Measurements from ENCODE around the gene SLFN14.
"Not testable (repeated sequence)": the region's sequence is repeated elsewhere in the genome, so short reads cannot be mapped to it uniquely, and the experiment has no call there.

The SLFN14 gene

DNA sequence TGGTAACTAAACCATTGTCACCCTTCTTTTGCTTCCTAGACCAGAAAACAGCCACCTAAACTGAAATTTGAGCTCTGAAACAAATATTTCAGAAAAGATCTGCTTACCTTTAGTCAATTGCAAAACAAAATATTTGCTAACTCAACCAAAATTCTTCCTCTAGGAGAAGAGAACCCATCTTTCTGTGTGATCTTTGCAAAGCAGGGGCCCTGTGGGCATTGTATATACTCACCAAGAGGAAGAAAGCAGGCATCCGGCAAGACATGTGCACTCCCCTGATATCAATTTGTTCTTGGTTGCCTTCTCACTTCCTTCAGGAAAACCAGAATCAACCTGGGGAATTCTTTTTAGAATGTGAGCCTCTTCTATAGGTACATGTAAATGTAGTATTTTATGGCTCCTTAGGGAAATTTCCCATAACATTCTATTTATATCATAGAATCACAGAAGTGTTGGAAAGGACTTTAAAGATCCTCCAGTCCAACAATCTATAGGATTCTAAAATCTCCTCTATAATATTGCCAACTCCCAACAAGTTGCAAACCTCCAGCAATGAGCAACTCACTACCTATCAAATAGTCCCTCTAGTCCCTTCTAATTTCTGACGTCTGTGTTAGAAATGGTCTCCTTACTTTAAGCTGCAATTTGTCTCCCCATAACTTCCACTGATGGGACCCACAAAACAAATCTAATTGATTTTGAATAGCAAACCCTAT, 966 bp downstream of the SLFN14 start:
- no peak for DNase-seq (ENCODE audit: low spot score)

DNA sequence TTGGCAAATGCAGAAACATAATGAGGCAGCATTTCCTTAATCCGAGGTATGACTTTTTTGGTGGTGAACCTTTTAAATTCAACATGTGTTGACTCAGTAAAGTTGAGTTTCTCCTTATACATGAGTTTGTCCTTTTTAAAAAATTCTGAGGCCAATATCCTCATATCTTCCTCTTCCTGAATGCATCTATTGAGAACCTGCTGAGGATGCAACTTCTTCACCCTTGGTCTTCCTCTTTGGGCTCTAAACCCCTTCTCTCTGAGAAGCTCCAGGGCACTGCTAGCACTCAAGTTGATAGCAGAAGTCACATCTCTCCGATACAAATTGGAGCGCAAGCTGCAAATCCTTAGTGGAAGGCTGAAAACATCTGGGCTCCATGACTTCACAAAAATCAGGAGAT, 3.3 kb downstream of the SLFN14 start:
- DNase-seq (ENCODE audit: low spot score): no peak

DNA sequence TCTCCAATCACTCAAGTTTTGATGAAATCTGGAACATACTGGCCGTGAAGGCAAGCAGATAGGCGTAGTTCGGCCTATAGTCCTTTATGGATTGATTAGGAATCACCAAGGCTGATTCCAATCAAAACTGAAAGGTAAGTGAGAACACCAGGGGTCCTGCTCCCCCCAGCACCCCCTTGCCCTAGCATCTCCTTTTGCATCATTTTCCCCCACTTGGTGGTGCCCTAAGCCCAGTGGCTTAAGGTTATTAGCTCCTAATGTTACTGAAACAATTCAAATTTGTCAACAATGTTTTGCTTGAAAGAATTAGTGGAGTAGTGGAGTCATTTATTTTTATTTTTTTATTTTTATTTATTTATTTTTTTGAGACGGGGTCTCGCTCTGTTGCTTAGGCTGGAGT, 4.9 kb downstream of the SLFN14 start:
- peak; percentile 47 for DNase-seq (ENCODE audit: low spot score)

DNA sequence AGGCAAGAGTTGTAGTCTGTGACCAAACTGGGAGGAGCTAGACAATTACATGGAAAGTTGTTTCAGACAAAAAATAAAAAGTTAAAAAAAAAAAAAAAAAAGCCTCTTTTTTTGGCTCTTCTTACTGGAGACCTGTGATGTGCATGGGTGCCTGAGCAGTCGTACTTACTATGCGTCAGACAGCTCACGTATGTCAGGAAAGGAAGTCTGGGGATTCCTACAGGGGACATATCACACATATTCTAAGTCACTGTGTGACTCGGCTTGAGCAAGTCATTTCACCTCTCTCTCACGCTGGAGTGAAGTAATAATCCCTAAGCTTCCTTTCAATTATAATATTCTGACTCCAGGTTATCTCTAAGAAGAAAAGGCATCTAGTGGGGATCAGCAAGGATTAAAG, 6.0 kb downstream of the SLFN14 start:
- no peak for DNase-seq (ENCODE audit: low spot score)

DNA sequence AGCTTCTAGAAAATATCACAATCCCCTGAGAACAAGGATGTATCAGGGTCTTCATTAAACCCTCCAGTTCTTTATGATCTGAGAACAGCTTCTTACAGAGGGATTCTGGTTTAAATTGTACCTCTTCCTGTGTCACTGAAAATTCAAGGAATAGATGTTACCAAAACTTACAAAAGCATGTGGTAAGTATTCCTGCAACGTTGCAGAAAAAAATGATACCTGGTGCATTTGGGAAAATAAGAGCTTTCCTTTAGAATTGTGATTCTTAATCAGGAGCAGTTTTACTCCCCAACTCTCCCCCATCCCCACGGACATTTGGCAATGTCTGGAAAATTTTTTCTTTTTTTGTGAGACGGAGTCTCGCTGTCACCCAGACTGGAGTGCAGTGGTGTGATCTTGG, 7.3 kb downstream of the SLFN14 start:
- DNase-seq (ENCODE audit: low spot score): no peak

DNA sequence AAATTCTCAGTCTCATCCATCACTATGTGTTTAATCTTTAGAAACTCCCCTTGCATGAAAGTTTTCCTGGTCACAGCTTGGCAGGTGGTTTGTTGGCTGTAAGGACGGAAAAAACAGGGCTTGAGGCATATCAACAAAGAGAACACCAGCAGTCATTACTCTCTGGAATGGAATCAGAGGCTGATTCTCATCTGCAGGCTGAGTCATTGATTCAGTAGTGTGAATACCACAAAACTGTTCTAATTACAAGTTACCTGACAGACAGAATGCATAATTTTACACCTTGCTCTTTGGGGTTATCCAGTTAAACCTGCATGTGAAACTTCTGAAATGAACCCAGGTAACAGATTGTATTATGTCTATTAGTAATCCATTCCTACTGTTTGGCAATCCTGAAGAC, 11.6 kb downstream of the SLFN14 start:
- no peak for DNase-seq (ENCODE audit: low spot score)

DNA sequence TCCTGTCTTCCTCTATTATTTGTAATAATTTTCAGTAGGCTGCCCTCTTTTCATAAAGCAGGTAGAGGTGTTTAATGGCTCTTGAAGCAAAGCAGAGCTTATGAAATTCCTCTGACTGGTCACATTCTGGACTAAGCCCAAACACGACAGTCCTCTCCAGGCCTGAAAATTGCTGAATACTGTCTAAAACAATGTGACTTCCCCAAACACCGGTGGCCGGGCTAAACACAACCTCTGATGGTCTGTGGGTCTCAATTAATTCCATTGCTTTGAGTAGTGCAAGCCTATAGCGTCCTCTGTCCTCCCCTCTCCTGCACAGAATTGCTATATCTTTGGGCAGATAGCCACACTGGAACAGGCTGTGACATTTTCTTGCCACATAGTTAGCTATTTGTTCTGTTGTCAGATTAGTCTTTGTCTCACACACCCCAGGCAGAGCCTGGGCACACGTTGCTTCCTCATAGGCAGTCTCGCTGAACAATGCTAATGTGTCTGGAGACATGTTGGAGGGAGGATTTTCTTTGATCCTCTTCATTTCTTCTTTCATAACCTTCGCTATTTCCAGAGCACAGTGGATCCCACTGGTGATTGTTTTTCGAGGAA, 12.3 kb downstream of the SLFN14 start:
- no peak for DNase-seq (ENCODE audit: low spot score)

DNA sequence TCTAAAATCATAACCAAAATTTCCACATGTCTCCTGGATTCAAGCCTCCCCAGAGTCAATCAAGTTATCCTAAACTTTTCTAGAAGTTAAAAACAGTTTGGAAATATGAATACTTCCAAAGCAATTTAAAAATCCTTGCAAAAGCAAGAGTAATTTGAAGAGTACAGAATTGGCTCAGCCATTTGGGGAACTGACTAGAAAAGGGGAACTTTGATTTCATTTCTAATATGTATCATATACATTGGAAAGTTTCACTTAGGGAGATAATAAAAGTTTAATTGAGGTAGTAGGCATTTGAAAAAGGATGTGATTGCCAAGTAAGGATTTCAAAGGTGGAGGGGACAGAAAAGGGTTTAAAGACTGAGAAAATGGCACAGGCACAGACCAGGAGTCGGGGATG, 14.1 kb downstream of the SLFN14 start:
- no peak for DNase-seq (ENCODE audit: low spot score)

DNA sequence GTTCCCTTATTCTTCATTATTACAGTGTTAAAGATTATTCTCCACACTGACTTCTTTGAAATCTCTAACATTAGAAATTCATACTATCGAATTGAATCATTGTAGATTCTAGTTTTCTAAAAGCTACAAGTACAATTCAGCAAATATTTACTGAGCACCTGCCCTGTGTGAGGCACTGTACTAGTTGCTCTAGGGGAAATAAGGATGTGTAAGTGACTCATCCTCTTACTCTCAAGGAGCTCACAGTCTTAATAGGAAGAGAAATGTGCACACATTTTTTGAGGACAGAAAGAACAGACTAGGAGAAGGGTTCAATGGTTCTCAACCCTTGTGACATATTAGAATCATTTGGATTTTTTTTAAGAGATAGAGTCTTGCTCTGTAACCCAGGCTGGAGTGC, 15.5 kb downstream of the SLFN14 start:
- no peak for DNase-seq (ENCODE audit: low spot score)

DNA sequence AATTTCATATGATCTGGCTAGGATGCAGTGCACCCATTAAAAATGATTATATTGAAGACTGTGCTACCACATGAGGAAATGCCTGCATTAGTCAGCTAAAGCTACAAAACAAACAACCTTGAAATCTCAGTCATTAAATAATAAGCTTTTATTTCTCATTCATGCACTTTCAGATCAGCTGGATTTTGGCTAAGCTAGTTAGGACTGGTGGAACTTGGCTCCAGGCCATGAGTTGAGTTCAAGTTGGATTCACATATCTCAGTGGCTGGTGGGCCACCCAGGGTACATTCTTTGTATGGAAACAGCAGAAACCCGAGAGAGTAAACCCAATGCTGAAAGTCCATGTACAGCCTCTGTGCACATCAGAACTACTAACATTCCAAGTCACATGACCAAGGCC, 16.8 kb downstream of the SLFN14 start:
- DNase-seq (ENCODE audit: low spot score): no peak

DNA sequence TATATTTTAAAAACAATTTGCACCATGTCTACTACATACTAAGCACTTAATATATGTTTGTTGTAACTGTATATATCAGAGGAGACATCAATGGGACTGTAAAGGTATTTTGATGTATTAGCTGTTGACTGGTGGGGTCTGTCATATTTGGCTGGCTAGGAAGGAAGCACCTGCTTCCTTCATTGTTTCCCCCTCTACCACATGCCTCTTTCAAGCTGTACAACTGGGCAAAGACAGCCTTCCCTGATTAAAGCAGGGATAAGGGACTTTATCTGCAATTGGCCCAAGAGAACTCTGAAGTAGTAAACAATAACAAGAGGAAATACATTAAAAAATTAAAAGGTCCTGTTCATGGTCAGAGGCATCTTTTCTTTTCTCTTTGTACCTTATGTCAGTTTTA, 17.6 kb downstream of the SLFN14 start:
- no peak for DNase-seq (ENCODE audit: low spot score)

DNA sequence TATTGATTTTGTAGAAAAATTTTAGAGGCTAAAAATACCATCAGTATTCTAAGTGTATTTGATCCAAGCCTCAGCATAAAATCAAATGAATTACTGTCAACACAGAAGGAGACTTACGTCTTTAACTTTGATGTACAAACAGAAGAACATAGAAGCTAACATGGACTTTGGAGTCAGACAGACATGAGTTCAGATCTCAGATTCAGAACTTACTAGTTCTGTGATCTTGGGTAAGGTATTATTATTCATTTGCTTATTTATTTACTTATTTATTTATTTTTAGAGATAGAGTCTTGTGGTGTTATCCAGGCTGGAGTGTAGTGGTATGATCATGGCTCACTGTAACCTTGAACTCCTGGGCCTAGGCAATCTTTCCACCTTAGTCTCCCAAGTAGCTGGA, 19.2 kb downstream of the SLFN14 start:
- DNase-seq (ENCODE audit: low spot score): no peak

DNA sequence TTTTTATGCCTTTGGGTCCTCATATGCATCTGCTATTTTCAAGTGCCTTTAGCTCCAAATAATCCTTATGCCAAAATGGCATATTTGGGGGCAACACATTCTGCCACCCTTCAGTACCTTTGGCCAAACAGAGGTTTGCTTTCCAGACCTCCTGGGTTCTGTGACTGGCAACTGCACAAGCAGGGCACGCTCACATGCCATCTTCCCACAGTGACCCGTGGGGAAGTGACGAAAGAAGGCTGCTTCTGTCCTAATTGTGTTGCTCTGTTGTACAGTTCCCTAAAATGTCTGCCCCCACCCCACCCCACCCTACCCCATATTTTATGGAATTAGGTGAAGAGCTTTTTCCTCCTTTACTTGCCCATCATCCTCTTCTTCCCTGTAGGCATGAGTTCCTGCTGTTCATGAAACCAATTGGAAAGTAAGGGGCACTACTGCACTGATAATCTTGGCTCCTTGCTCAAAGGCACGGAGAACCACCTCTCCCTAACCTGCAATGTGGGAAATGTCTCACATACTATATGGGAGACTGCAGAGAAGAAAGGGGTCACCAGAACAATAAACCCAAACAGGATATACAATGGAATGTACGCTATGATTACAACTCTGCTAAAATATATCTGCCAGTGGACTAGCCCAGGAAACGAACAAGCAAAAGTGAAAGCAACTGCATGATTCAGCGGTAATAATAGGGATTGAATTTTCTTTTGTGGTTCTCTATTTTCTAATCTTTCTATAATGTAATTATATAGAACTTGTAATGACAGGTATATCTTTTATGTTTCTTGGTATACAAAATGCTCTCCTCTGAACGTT, 19.8 kb downstream of the SLFN14 start:
- DNase-seq (ENCODE audit: low spot score): peak; percentile 49

DNA sequence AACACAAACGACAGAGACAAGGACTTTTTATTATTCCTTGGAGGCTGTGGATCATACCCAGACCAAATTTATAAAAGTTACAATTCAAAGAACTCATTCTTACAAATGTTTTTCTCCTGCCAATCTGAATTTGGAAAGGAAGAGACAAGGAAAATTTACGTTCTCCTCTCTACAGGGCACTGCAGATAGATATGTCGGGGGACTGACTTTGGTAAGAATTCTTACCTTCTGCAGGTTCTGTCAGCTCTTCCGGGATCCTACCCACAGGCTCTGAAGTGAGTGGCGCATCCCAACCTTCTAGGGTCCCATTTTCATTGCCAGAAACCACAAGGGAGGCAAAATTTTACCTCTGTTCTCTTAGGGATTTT, 21.0 kb downstream of the SLFN14 start:
- no peak for DNase-seq (ENCODE audit: low spot score)

DNA sequence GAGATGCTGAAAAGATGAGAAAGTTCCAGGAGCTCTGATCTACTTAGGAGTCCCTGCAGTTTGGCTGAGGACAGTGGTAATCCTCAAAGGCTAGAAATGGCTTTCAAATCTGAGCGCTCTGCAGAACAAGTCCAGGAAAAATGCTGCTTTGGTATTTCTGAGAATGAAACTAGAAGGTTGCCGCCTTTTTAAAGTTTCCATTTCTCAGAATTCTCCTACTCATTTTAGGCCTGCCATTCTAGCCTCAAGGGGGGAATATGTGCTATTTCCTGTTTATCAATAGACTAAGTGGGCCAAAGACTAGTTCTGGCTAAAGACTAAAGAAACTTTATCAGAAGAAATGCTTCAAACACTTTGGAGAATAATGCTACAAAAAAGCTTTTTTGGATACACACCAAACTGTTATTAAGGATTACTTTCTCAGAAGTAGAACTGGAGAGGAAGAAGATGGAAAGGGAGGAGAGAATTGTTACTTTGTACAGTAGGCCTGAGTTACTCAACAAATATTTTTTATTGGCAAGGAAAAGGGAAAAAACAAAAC, 22.9 kb downstream of the SLFN14 start, which contains the start of gene SLFN12L:
Gene SLFN12L, minus strand, starts transcription at position 78 of the 541 bp plus-strand sequence. CDS start 15,314 bp downstream, outside the sequence.
- DNase-seq (ENCODE audit: low spot score): no peak

DNA sequence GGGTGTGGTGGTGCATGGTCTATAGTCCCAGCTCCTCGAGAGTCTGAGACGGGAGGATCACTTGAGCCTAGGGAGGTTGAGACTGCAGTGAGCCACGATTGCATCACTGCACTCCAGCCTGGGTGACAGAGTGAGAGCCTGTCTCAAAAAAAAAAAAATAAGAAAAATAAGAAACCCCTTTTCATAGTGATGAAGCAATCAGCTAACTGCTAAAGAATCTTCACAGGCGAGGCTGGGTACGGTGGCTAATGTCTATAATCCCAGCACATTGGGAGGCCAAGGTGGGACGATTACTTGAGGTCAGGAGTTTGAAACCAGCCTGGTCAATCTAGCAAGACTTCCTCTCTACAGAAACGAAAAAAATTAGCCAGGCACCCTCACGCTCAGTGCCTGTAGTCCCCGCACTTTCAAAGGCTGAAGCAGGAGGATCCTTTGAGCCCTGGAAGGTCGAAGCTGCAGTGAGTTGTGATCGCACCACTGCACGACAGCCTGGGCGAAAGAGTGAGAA, 23.9 kb downstream of the SLFN14 start:
- no peak for DNase-seq (ENCODE audit: low spot score)

DNA sequence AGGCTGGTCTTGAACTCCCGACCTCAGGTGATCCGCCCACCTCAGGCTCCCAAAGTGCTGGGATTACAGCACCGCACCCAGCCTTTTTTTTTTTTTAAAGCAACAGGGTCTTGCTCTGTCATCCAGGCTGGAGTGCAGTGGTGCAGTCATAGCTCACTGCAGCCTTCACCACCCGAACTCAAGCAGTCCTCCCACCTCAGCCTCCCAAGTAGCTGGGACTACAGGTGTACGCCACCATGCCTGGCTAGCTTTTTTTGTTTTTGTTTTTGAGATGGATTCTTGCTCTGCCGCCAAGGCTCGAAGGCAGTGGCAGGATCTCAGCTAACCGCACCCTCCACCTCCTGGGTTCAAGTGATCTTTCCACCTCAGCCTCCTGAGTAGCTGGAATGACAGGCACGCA, 25.2 kb downstream of the SLFN14 start:
- not testable (repeated sequence) for DNase-seq (ENCODE audit: low spot score)

DNA sequence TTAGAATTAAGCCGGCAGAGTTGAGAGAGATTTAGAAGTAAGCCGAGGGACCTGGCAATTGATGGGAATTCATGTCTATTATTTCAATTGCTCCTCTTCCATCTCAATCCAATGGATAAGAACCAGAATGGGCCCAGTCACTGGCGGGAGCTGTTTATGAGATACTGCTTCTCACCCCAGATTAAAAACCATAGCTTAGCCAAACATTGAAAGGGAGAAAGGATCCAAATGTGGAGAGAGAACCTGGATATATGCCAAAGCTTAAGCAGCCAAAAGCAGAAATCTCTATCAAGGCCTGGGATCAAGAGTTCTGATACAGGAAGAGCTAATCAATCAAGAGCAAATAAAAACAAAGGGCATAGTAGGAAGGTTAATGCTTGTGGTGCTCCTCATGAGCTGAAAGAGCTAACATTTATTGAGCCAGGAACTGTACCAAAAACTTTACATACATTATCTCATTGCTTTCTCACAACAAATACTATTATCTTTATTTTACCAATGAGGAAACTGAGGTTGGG, 26.0 kb downstream of the SLFN14 start:
- DNase-seq (ENCODE audit: low spot score): no peak

DNA sequence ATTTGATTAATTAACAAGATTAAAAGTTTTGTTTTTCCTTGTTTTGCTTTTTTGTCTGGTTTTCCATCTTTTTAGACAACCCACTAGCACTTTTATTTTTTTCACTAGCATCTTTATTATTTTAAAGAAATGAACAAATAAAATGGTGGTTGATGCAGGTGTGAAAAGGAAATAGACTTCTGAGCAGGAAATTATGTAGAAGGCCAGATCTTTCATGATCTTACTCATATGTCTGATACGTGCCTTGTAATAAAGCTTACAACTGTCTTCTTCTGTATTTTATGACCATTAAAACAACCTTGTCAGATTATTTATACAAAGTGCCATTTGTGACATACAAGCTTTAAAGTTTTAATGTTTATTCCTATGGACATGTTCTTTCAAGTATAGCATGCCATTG, 29.5 kb downstream of the SLFN14 start:
- no peak for DNase-seq (ENCODE audit: low spot score)

DNA sequence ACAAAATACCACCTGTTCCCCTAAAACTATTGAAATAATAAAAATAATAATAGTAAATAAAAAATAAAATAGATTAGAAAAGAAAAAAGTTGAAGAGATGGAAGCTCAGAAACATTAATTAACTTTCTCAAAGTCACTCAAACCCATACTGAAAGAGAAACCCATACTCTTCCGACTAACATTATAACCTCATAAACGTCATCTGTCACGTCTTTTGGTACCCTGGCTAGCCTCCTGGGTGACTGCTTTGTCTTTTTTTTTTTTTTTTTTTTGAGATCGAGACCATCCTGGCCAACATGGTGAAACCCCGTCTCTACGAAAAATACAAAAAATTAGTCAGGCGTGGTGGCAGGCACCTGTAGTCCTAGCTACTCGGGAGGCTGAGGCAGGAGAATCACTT, 30.8 kb downstream of the SLFN14 start:
- DNase-seq (ENCODE audit: low spot score): no peak

DNA sequence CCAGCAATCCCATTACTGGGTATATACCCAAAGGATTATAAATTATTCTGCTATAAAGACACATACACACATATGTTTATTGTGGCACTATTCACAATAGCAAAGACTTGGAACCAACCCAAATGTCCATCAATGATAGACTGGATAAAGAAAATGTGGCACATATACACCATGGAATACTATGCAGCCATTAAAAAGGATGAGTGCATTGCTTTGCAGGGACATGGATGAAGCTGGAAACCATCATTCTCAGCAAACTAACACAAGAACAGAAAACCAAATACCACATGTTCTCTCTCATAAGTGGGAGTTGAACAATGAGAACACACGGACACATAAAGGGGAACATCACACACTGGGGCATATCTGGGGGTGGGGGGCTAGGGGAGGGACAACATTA, 31.3 kb downstream of the SLFN14 start:
- not testable (repeated sequence) for DNase-seq (ENCODE audit: low spot score)

DNA sequence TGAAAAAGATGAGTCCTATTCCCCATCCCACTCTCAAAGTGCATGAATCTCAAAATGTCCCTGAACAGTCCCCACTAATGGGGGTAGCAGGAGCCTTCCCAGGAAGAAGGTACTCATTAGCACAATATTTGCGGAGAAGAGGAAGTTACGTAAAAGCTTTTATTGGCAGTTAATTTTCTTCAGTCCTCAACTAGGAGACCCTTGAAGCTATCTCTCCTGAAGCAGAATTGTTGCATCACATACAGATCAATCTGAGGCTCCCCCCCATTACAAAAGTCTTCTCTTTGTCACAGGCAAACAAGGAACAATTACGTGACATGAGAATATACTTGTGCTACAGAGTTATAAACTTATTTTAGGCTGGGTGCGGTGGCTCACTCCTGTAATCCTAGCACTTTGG, 37.3 kb downstream of the SLFN14 start:
- DNase-seq (ENCODE audit: low spot score): no peak

All from NAMALWA (cell line).